HG03469 (cell line): ENCODE results near the gene MGRN1.
A peak's percentile ranks its signal among the peaks of the same experiment; 100 is the strongest.
"Not testable (repeated sequence)": the region's sequence is repeated elsewhere in the genome, so short reads cannot be mapped to it uniquely, and the experiment has no call there.

Experiments
- ATAC-seq: cut with Tn5 transposase; IDR thresholded peaks from one replicate; pipeline ENCODE4 v1.9.1; 2021; ENCODE audit warnings: mild to moderate bottlenecking, moderate library complexity, moderate number of reproducible peaks; ENCODE audit not compliant: unreplicated experiment

The MGRN1 gene

GRCh38 chr16:4723071-4723767 is 98.6 kb downstream of the MGRN1 start:
- ATAC-seq, result no peak

GRCh38 chr16:4724661-4725270 is 100.1 kb downstream of the MGRN1 start:
- ATAC-seq, result no peak

- ATAC-seq, result no peak
These were observed 102.0 kb downstream of the MGRN1 start for GRCh38 chr16:4726616-4727015.

GRCh38 chr16:4728676-4729075 is 104.0 kb downstream of the MGRN1 start:
- no peak for ATAC-seq

GRCh38 chr16:4729876-4730275 is 105.2 kb downstream of the MGRN1 start:
- ATAC-seq, result no peak

GRCh38 chr16:4733211-4733742 is 108.7 kb downstream of the MGRN1 start:
- ATAC-seq, result no peak

GRCh38 chr16:4733747-4734062 is 109.1 kb downstream of the MGRN1 start:
- no peak for ATAC-seq

GRCh38 chr16:4734063-4734729 is 109.6 kb downstream of the MGRN1 start, which contains the start of the genes ANKS3 and DNAAF8:
ANKS3 (minus strand) TSS chr16:4734271; CDS start chr16:4730149, 4,122 bp downstream.
DNAAF8 (plus strand) TSS chr16:4734537; CDS start chr16:4736515, 1,978 bp downstream.
- ATAC-seq, result peak; percentile 53

- ATAC-seq, result no peak
These were observed 110.3 kb downstream of the MGRN1 start for GRCh38 chr16:4734730-4735535.

GRCh38 chr16:4736546-4736945 is 111.9 kb downstream of the MGRN1 start:
- no peak for ATAC-seq

GRCh38 chr16:4737545-4737944 is 112.9 kb downstream of the MGRN1 start:
- ATAC-seq, result no peak

GRCh38 chr16:4738370-4738769 is 113.7 kb downstream of the MGRN1 start:
- not testable (repeated sequence) for ATAC-seq
